Heart left ventricle (tissue), 13 donors: ENCODE data around the gene ZNF521.

Source experiments
- POLR2A ChIP-seq, 2 donors: fragments of 450-650 bp; IDR thresholded peaks; one replicate each; pipeline ENCODE4 v1.6.1; 2017; ENCODE audit warnings: antibody characterized with exemption in 2 of 2, mild to moderate bottlenecking in 2 of 2, moderate library complexity in 2 of 2
- TF ChIP-seq, protein P1 (sequence below), 12 donors: fragments of 200-600 bp; sonication (generic) in 4 of 12; IDR thresholded peaks; one replicate each; pipeline versions ENCODE4 v1.5.0 to v1.8.0; 2018 to 2022; ENCODE audit warnings: antibody characterized with exemption in 12 of 12, mild to moderate bottlenecking in 5 of 12
- donor health status: ischemic (EF 13 %, LVEDD 7.1; RV severe dilation, severe dysfunction).
- donor health status: DM: no; HTN: yes; CAD: no.
- donor health status: DM: no; HTN: no; CAD: no.
- donor health status: ischemic (EF 25% LVEDD 6.9; RV normal size, moderate dysfunction).
- donor health status: ischemic (EF 25% LVEDD 5.7; RV mildly dilated, moderate dysfunction).
- donor health status: ischemic (EF 35%, LVEDD 5.7; RV mildly dilated, moderate dysfunction).
- donor health status: nonischemic (EF 11% LVEDD 7.7; RV severe dilation, severe dysfunction).
- donor health status: DM: yes; HTN: yes; CAD: no.
- donor health status: PGD.
- donor health status: ischemic (EF 29% LVEDD 5.4; RV normal size, mild dysfunction).
- donor health status: nonischemic (EF 23%, LVEDD 6.1; RV moderate dilation, normal function).

DNA sequence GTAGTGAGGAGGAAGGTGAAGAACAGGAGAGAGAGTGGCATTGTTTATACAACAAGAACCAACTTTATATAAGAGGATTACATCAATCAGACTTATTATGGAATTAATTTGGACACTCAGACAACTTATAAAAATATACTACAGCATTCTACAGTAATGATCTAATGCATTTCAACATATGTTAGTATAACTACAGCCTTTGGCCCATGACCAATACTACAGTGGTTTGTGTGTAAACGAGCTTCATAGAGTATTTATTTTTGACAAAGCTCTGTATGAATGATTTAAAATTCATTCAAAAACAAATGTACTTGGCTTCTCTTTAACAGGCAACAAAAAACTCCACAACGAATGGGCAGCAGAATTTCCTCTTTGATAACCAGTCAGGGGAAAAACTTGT, 72.8 kb downstream of the ZNF521 start:
- TF ChIP-seq POLR2A (IDR thresholded peaks at IDR 0.05): no peak
- TF ChIP-seq, protein P1, sequence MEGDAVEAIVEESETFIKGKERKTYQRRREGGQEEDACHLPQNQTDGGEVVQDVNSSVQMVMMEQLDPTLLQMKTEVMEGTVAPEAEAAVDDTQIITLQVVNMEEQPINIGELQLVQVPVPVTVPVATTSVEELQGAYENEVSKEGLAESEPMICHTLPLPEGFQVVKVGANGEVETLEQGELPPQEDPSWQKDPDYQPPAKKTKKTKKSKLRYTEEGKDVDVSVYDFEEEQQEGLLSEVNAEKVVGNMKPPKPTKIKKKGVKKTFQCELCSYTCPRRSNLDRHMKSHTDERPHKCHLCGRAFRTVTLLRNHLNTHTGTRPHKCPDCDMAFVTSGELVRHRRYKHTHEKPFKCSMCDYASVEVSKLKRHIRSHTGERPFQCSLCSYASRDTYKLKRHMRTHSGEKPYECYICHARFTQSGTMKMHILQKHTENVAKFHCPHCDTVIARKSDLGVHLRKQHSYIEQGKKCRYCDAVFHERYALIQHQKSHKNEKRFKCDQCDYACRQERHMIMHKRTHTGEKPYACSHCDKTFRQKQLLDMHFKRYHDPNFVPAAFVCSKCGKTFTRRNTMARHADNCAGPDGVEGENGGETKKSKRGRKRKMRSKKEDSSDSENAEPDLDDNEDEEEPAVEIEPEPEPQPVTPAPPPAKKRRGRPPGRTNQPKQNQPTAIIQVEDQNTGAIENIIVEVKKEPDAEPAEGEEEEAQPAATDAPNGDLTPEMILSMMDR (IDR thresholded peaks at IDR 0.05): no peak
